Endothelial cell of umbilical vein (primary cell): ENCODE measurements around the gene SLC44A1. TPM values are rescaled to one million over a fixed set of nuclear protein-coding genes. Genes with fewer than 3 reads are reported as not detected.

Experiments used
- BruUV-seq: library from RNA; stranded (reverse); fragments of 400-500 nt; replicated peaks from 2 replicates; lab custom pipeline; 2021; lab: Mats Ljungman, UMichigan
- CTCF ChIA-PET: fragments of 300-600, 350-600 bp; sonication (Branson Sonifier 250); formaldehyde crosslinking; loops from one replicate; lab custom pipeline; 2021; ENCODE audit warnings: antibody characterized with exemption, inconsistent platforms; lab: Charles Lee
- POLR2A ChIA-PET: fragments of 300-600, 350-600 bp; sonication (Branson Sonifier 250); formaldehyde crosslinking; loops from one replicate; lab custom pipeline; 2021; ENCODE audit warnings: antibody characterized with exemption, inconsistent platforms; lab: Charles Lee
- DNase-seq: peaks from one replicate; pipeline ENCODE4 v3.0.0-alpha.2; 2011; ENCODE audit warnings: low read depth, low spot score
- FAIRE-seq: peaks from 2 replicates; lab custom pipeline; 2011; peaks lifted over from hg19 to GRCh38; lab: Jason Lieb, UNC
- H2AFZ ChIP-seq: 2 replicates; pipeline ENCODE4 v1.6.0; 2012; ENCODE audit warnings: low read depth, low read length, control low read depth, inconsistent platforms
- H3K27ac ChIP-seq: 2 replicates; pipeline ENCODE4 v1.5.1; 2011; ENCODE audit warnings: low read depth, mild to moderate bottlenecking, control low read depth, low read length, moderate library complexity; ENCODE audit not compliant: insufficient read depth
- H3K27me3 ChIP-seq, 2 experiments: 2 replicates each; pipeline versions ENCODE4 v1.6.0 to v1.6.1; 2011; ENCODE audit warnings: low read length in 2 of 2, mixed read lengths in 1 of 2; ENCODE audit not compliant: control insufficient read depth in 2 of 2, insufficient read depth in 2 of 2
- H3K36me3 ChIP-seq, 2 experiments: 2 replicates in 1 of 2; 3 replicates in 1 of 2; pipeline ENCODE4 v1.5.1; 2011; ENCODE audit warnings: low read length in 2 of 2, mild to moderate bottlenecking in 1 of 2, moderate library complexity in 1 of 2; ENCODE audit not compliant: control insufficient read depth in 2 of 2, insufficient read depth in 2 of 2; ENCODE audit errors: extremely low read depth in 1 of 2
- H3K4me1 ChIP-seq: 3 replicates; pipeline ENCODE4 v1.5.1; 2011; ENCODE audit warnings: mild to moderate bottlenecking, low read length; ENCODE audit not compliant: control insufficient read depth, insufficient read depth; ENCODE audit errors: extremely low read depth
- H3K4me2 ChIP-seq: 2 replicates; pipeline ENCODE4 v1.6.1; 2011; ENCODE audit warnings: low read length, control low read depth, mixed read lengths; ENCODE audit not compliant: insufficient read depth
- H3K4me3 ChIP-seq, 3 experiments: fragments of 200-600 bp in 1 of 3; sonication (generic), shearing (Covaris generic) in 1 of 3; replicated peaks in 1 of 3; 2 replicates each; pipeline ENCODE4 v1.5.1; 2011 to 2016; ENCODE audit warnings: control low read depth in 3 of 3, low read length in 3 of 3, mild to moderate bottlenecking in 2 of 3, inconsistent platforms in 1 of 3, low read depth in 1 of 3, moderate library complexity in 1 of 3; ENCODE audit not compliant: insufficient read depth in 1 of 3
- H3K79me2 ChIP-seq: 2 replicates; pipeline ENCODE4 v1.6.0; 2012; ENCODE audit warnings: low read length, inconsistent platforms; ENCODE audit not compliant: control insufficient read depth, insufficient read depth
- H3K9ac ChIP-seq: replicated peaks from 2 replicates; pipeline ENCODE3; 2011; ENCODE audit warnings: low read length, control low read depth; ENCODE audit not compliant: insufficient read depth; ENCODE audit errors: extremely low read depth
- H3K9me1 ChIP-seq: replicated peaks from 3 replicates; pipeline ENCODE4 v1.6.0; 2011; ENCODE audit warnings: mild to moderate bottlenecking, low read length; ENCODE audit not compliant: control insufficient read depth, insufficient read depth; ENCODE audit errors: extremely low read depth
- H3K9me3 ChIP-seq: replicated peaks from 2 replicates; pipeline ENCODE4 v1.5.1; 2012; ENCODE audit warnings: low read length, inconsistent platforms; ENCODE audit not compliant: control insufficient read depth, insufficient read depth
- H4K20me1 ChIP-seq: replicated peaks from 2 replicates; pipeline ENCODE3; 2011; ENCODE audit warnings: mild to moderate bottlenecking, low read length; ENCODE audit not compliant: control insufficient read depth, insufficient read depth; ENCODE audit errors: extremely low read depth
- CTCF ChIP-seq, 2 donors: IDR thresholded peaks; 1 replicate in 1 of 2; 2 replicates in 1 of 2; pipeline ENCODE4 v1.5.1; 2011; ENCODE audit warnings: low read length in 2 of 2, mild to moderate bottlenecking in 2 of 2, moderate library complexity in 2 of 2, control low read depth in 1 of 2, inconsistent platforms in 1 of 2, low read depth in 1 of 2; ENCODE audit not compliant: insufficient read depth in 1 of 2; ENCODE audit errors: extremely low read depth in 1 of 2
- EZH2 ChIP-seq: IDR thresholded peaks from 2 replicates; pipeline ENCODE4 v1.6.1; 2012; ENCODE audit warnings: borderline replicate concordance, low read depth, mild to moderate bottlenecking, moderate library complexity, low read length, inconsistent platforms; ENCODE audit not compliant: severe bottlenecking
- FOS ChIP-seq: IDR thresholded peaks from 2 replicates; pipeline ENCODE4 v1.6.1; 2011; ENCODE audit warnings: mild to moderate bottlenecking, low read length, moderate library complexity, borderline replicate concordance; ENCODE audit not compliant: insufficient read depth
- GATA2 ChIP-seq: IDR thresholded peaks from 2 replicates; pipeline ENCODE4 v1.7.0; 2011; ENCODE audit warnings: low read depth, mild to moderate bottlenecking, moderate library complexity, mixed read lengths, low read length; ENCODE audit not compliant: insufficient read length, insufficient read depth
- JUN ChIP-seq: IDR thresholded peaks from 2 replicates; pipeline ENCODE4 v1.6.1; 2011; ENCODE audit warnings: borderline replicate concordance, low read depth; ENCODE audit not compliant: insufficient read length, insufficient read depth
- MAX ChIP-seq: IDR thresholded peaks from 2 replicates; pipeline ENCODE4 v1.6.1; 2011; ENCODE audit not compliant: insufficient read depth, insufficient read length
- MYC ChIP-seq: IDR thresholded peaks from one replicate; pipeline ENCODE4 v1.6.1; 2011; ENCODE audit warnings: mild to moderate bottlenecking, low read depth, low read length
- POLR2A ChIP-seq: IDR thresholded peaks from 2 replicates; pipeline ENCODE4 v1.6.1; 2012; ENCODE audit warnings: low read depth, mild to moderate bottlenecking, control low read depth, low read length
- POLR2AphosphoS5 ChIP-seq: IDR thresholded peaks from 2 replicates; pipeline ENCODE4 v1.6.1; 2012; ENCODE audit warnings: low read depth, mild to moderate bottlenecking, control low read depth, low read length, moderate library complexity; ENCODE audit not compliant: insufficient read depth
- dilution Hi-C: fragments of 300-500 bp; cut with MboI; formaldehyde crosslinking; loops from one replicate; pipeline ENCODE4 v1.15.0; 2019; ENCODE audit warnings: low sequenced_read_pairs; ENCODE audit not compliant: extremely low pct_ligation_motif_present
- intact Hi-C: fragments of 100-400 bp; cut with micrococcal nuclease; formaldehyde crosslinking; loops from one replicate; pipeline ENCODE4 v1.10.0; 2022
- polyA plus RNA-seq, 4 experiments: library from polyadenylated mRNA; depleted of rRNA in 3 of 4; stranded (reverse) in 3 of 4; unstranded in 1 of 4; fragments of >200 nt; gene quantifications; 2 replicates each; pipeline versions ENCODE4 v1.2.1 to v1.2.3, GENCODE V29; 2011 to 2012; ENCODE audit warnings: missing spikeins in 1 of 4
- total RNA-seq: library from RNA; stranded (reverse); gene quantifications from 2 replicates; pipeline ENCODE4 v1.2.3, GENCODE V29; 2021

The SLC44A1 gene
- total and polyA plus RNA-seq, 2 donors (not counting 3 experiments of a cell fraction or from before 2014, with no cell fraction given) = 16.1 to 37.7 TPM

DNA sequence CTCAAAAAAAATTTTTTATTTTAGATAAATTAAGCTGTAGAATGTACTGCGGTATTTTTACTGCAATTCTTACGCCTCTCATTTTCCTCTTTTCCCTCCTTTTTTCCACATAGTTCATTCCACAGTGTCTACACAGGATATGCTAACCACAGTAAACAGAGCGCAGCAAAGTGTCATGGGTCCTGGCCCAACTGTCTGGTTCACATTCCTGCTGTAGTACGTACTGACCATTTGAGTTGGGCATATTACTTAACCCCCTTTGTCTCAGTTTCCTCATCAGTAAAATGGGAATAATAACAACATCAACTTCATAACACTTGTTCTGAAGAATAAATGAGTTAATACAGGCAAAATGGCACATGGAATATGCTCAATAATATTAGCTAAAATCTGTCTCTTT is 41.6 kb downstream of the SLC44A1 start:
- BruUV-seq = no TSS peak
- Histone ChIP-seq H3K9ac (no peak overlapping the region), H3K4me1 (no peaks in the 10 kb centered on the region), H3K4me3 (no peak overlapping the region), H2AFZ (no peak overlapping the region), H3K27ac (no peak overlapping the region), H3K27me3 (no peaks in the 10 kb centered on the region), H3K4me2 (no peak overlapping the region), H3K9me3 (no peaks in the 10 kb centered on the region), H4K20me1 (no peaks in the 10 kb centered on the region), H3K9me1 (peaks cover 3% of the 10 kb centered on the region), H3K79me2 (peaks cover 3% of the 10 kb centered on the region), H3K36me3 (no peaks in the 10 kb centered on the region)
- dilution Hi-C loops (no loop called here), intact Hi-C loops (no loop called here)
- TF ChIP-seq MAX = no peak
- no peak for TF ChIP-seq FOS
- TF ChIP-seq JUN = no peak
- TF ChIP-seq POLR2A = no peak
- TF ChIP-seq CTCF (IDR thresholded peaks at IDR 0.05; ENCODE audit: extremely low read depth in 1 of 2, insufficient read depth in 1 of 2, low read depth in 1 of 2, low read length in 2 of 2) = no peak
- TF ChIP-seq GATA2 = no peak
- TF ChIP-seq POLR2AphosphoS5 = no peak
- TF ChIP-seq EZH2 = no peak
- TF ChIP-seq MYC = no peak
- ChIA-PET POLR2A (interaction anchor here (0.6 kb wide), 1 partner anchor 162 kb away, joined by 3 read pairs; no protein-coding TSS in a partner anchor), CTCF (interaction anchor here (1.0 to 1.1 kb wide), 2 partner anchors 33 to 108 kb away, joined by 3 read pairs; no protein-coding TSS in a partner anchor)
- FAIRE-seq = no peak
- DNase-seq = no peak
